CD4-positive, alpha-beta T cell treated with Interferon gamma for 1 hour (primary cell): ENCODE data around the gene GRIA3.
"Not testable (repeated sequence)": the region's sequence is repeated elsewhere in the genome, so short reads cannot be mapped to it uniquely, and the experiment has no call there.

Source experiments
- DNase-seq: peaks from one replicate; pipeline ENCODE4 v3.0.0-alpha.2; 2020

The GRIA3 gene

GRCh38 chrX:123358457-123358856, 174.4 kb downstream of the GRIA3 start:
- DNase-seq = no peak

- no peak for DNase-seq
These were observed 177.3 kb downstream of the GRIA3 start for GRCh38 chrX:123361371-123361770.

- not testable (repeated sequence) for DNase-seq
These were observed 202.1 kb downstream of the GRIA3 start for GRCh38 chrX:123386196-123386595.

GRCh38 chrX:123392921-123393320, 208.8 kb downstream of the GRIA3 start:
- no peak for DNase-seq

GRCh38 chrX:123399709-123400108, 215.6 kb downstream of the GRIA3 start:
- DNase-seq = no peak

- DNase-seq = no peak
These were observed 221.2 kb downstream of the GRIA3 start for GRCh38 chrX:123405231-123405630.

GRCh38 chrX:123408821-123409737, 225.0 kb downstream of the GRIA3 start:
- DNase-seq = no peak

GRCh38 chrX:123422875-123423274, 238.8 kb downstream of the GRIA3 start:
- DNase-seq = no peak

- DNase-seq = no peak
These were observed 240.5 kb downstream of the GRIA3 start for GRCh38 chrX:123424546-123424945.

GRCh38 chrX:123425471-123425870, 241.4 kb downstream of the GRIA3 start:
- DNase-seq = no peak

GRCh38 chrX:123425904-123426303, 241.8 kb downstream of the GRIA3 start:
- DNase-seq = no peak

- DNase-seq = no peak
These were observed 248.5 kb downstream of the GRIA3 start for GRCh38 chrX:123432361-123433150.

GRCh38 chrX:123436512-123437136, 252.5 kb downstream of the GRIA3 start:
- no peak for DNase-seq

- not testable (repeated sequence) for DNase-seq
These were observed 255.8 kb downstream of the GRIA3 start for GRCh38 chrX:123439926-123440325.

GRCh38 chrX:123442764-123443163, 258.7 kb downstream of the GRIA3 start:
- no peak for DNase-seq

GRCh38 chrX:123447506-123447905, 263.4 kb downstream of the GRIA3 start:
- no peak for DNase-seq

GRCh38 chrX:123449335-123449734, 265.3 kb downstream of the GRIA3 start:
- DNase-seq = no peak

- no peak for DNase-seq
These were observed 266.1 kb downstream of the GRIA3 start for GRCh38 chrX:123450222-123450621.

- no peak for DNase-seq
These were observed 270.8 kb downstream of the GRIA3 start for GRCh38 chrX:123454712-123455431.

GRCh38 chrX:123455693-123456092, 271.6 kb downstream of the GRIA3 start:
- no peak for DNase-seq

GRCh38 chrX:123464709-123465108, 280.6 kb downstream of the GRIA3 start:
- no peak for DNase-seq

- no peak for DNase-seq
These were observed 284.4 kb downstream of the GRIA3 start for GRCh38 chrX:123468481-123468880.
